ENCODE data around the gene TPGS1.

The TPGS1 gene

DNA sequence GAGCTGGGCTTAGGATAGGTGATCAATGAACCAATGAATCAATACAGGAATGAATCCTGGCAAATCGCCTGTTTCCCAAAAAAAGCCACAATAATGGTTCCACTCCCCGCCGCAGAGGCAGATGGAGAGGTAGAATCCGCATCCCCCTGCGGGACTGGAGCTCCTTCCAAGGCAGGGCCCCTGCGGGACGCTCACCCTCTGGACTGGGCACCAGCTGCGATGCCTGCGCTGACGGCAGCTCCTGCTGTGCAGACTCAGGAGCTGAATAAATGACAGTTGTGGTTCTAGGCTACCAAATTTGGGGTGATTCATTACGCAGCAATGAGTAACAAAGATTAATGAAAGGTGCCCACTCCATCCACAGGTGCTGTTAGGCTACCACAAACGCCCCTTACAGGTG, 15.4 kb downstream of the TPGS1 start:
- DNase-seq, result no peak

DNA sequence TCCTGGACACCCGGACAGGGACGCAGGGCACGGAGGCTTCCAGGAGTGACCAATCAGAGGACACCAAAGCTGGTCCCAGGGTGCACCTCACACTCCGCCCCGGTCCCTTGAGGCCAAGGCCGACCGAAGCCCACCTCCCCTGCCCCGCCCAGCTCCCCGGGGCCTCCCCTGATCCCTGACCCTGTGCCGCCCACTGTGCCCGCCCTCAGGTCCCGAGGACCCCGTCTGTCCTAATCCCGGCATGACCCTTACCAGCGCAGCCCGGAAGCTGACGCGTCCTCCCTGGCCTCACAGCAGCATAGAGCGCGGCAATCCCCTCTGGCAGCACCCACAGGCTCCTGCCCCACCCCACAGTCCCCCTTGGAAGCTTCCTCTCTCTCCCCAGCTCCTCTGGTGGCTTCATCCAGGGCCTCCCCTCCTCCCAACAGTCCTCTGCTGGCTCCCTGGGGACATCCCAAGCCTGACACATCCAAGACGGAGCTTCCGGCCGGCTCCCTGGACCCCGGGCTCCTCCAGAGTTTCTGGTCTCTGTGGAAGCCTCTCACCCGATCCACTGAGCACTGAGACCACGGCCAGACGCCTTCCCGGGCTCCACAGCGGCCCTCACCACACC, 16.9 kb downstream of the TPGS1 start:
- DNase-seq, result no peak

DNA sequence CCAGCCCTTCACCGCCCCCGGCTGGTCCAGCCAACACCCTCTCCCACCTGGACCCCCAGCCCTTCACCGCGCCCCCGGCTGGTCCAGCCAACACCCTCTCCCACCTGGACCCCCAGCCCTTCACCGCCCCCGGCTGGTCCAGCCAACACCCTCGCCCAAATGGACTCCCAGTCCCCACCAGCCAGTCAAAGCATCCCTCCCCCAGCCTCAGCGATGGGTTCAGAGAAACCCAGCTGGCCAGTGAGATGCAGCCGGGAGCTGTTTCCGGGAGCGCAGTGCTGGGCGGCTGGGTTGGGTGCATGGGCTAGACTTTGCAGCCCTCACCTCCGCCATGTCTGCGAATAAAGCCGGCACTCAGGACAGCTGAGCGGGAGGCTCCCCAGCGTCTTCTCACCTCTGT, 17.7 kb downstream of the TPGS1 start:
- no peak for DNase-seq

DNA sequence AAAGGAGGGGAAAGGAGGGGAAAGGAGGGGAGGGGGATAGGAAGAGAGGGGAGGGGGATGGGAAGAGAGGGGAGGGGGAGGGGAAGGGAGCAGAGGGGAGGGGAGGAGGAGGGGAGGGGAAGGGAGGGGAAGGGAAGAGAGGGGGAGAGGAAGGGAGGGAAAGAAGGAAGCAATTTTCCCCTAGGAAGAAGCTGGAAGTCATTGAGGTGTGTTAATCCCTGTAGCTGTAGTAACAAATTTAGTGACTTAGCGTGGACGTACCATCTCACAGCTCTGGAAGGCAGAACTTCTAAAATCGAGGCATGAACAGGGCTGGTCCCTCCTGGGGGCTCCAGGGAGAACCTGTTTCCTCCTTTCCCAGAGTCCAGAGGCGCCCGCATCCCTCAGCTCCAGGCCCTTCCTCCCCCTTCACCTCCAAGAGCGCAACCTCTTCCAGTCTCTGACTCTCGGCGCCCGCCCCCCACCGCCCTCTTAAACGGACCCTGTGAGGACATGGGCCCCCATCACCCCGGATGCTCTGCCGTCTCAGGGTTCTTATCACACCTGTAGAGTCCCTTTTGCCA, 18.6 kb downstream of the TPGS1 start:
- DNase-seq, result no peak

DNA sequence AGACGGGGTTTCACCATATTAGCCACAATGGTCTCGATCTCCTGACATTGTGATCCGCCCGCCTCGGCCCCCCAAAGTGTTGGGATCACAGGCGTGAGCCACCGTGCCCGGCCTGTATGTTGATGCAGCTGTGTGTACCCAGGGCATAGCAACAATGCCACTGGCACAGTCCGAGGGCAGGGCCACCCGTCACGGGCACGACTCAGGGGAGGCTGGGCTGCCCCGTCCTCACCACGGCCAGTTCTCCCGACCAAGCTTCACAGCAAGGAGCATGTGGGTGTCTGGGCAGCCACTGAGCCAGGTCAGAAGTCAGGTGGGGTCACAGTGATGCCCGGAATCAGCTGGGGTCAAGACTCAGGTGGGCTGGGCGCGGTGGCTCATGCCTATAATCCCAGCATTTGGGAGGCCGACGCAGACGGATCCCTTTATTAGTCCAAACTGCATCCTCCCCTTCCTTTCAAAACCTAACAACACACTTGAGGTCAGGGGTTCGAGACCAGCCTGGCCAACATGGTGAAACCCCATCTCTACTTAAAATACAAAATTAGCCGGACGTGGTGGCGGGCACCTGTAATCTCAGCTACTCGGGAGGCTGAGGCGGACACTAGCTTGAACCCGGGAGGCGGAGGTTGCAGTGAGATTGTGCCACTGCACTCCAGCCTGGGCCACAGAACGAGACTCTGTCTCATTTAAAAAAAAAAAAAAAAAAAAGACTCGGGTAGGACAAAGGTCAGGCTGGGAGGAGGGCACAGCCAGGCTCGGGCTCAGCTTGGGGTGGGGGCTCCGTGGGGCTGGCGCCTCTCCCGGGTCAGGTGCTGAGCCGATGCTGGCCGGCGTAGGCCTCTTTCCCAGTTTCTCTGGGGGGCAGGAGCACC, 23.1 kb downstream of the TPGS1 start:
- DNase-seq, result no peak

DNA sequence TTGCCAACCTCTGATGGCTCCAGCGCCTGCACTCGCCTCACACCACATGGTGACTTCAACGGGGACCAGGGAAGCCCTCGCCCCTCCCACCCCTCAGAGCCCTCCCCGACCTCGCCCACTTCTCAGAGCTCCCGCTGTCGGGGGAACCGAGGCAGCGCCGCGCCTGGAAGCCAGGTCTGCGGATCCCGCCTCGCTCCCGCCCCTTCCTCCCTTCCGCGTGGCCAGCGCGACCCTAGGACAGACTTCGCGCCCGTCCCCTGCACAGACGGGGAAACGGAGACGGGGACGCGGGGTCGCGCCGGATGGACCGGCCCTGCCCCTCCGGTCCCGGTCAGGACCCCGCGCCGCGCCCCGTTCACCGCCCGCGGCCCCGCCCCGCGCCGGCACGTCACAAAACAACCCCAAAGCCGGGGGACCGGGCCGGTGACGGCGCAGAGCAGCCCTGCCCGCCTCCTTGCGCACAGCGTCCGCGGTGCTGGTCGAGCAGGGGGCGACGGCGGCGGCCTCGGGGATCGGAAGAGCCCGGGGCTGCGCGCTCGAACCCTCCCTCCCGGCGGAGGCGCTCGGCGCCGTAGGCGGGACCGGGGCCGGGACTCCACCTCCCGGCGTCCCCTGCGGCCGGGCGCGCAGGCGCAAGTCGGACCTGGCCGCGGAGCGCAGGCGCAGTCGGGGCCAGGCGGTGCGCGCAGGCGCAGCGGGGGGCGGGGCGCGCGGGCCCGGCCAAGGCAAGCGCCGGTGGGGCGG, 23.9 kb downstream of the TPGS1 start:
- peak; percentile 80 for DNase-seq

DNA sequence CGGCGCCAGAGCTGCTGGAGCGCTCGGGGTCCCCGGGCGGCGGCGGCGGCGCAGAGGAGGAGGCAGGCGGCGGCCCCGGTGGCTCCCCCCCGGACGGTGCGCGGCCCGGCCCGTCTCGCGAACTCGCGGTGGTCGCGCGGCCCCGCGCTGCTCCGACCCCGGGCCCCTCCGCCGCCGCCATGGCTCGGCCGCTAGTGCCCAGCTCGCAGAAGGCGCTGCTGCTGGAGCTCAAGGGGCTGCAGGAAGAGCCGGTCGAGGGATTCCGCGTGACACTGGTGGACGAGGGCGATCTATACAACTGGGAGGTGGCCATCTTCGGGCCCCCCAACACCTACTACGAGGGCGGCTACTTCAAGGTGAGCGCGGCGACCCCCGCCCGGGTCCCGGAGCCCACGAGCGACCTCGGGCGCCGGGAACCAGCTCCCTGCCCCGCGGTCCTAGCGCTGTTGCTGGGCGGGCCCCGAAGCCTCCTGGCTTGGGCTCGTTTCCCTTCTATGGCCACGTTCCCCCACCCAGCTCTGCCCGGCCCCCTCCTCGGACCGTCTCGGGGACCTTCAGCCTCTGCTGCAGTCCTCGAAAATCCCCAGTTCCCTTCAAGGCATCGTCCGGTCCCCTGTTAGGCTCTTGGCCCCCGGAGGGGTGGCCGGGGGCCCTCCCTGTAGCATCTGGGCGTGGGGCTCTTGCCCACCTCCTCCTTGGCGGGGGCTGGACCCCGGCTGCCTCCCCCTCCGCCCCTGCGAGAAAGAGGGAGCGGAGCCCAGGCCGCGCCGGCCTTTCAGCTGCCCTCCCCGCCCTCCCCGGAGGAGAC, 24.7 kb downstream of the TPGS1 start, which contains the start of gene CDC34:
TSS of gene CDC34 (plus strand) at position 8 of the 808 bp plus-strand sequence. CDS start at position 180, 172 bp downstream.
- DNase-seq, result no peak

DNA sequence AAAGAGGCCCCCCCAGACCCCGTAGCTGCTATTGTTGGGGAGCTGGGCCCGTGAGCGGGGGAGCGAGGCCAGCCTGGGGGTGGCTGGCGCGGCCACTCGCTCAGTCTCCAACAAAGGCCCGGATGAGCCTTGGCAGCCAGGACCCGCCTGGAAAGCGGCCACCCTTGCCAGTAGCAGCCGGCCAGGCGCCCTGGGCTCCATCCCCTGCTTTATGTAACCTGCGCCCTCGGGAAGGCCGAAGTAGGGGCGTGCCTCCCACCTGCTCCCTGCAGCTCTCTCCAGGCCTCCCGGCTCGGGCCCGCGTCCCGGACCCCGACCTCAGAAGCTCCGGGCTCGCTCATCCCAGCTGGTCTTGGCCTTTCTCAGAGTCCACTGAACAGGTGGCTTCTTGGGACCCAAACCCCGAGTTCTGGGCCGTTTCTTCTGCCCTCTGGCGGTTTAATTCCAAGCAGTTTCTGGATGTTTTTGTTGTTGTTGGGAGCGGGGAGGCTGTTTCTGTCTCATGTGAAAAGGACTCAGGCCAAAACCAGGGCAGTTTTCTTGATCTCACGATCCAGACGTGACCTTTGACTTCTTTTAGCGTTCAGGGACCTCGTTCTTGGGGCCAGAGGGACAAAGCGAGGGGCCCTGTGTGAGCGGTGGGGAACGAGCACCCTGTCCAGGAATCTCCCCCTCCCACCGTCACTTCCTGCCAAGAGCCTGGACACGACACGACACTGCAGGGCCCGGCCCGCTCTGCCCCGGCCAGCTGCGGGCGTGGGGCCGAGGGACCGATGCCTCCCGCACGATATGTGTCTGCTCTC, 25.5 kb downstream of the TPGS1 start:
- no peak for DNase-seq

DNA sequence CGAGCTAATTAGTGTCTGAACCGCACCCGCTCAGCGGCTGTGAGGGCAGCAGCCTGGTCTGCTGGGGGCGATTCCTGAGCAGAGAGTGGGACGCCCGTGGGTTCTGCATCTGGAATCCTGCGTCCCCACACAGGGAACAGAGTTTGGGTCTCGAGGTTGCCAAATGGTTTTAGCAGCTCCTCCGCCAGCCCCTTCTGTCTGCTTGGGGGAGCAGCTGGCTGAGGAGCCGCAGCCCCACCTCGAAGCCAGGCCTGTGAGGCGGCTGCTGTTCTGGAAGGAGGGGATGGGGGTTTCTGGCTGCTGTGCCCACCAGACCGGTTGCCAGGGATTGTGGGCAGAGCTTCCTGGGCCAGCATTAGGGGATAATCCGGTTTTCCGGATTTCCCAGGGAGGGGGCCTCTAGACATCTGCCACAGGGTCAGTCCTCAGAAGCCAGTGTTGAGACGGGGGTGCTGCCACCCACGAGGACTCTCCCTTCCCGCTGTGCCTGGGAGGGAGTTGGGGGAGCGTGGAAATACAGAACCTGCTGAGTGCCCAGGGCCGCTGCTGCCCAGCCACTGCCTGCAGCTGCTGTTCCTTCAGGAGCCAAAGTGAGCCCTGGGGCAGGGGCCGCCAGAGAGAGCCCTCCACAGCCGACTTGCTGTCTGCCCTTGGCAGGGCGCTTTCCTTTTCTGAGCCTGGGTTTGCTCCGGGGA, 26.2 kb downstream of the TPGS1 start:
- no peak for DNase-seq

DNA sequence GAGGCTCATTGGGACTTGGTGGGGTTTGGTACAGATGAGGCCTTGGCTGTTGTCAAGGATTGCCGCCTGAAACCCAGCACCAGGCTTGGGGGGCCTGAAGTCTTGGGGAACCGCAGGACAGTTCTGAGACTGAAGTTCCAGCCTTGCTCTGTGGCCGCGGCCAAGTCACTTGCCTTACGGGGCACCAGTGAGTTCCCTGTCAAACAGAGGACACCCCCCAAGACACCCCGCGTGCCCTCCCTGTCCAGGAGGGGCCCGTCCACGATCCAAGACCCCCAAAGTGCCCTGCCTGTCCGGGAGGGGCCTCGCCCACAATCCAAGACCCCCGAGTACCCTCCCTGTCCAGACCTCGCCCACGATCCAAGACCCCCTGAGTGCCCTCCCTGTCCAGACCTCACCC, 26.8 kb downstream of the TPGS1 start:
- no peak for DNase-seq

DNA sequence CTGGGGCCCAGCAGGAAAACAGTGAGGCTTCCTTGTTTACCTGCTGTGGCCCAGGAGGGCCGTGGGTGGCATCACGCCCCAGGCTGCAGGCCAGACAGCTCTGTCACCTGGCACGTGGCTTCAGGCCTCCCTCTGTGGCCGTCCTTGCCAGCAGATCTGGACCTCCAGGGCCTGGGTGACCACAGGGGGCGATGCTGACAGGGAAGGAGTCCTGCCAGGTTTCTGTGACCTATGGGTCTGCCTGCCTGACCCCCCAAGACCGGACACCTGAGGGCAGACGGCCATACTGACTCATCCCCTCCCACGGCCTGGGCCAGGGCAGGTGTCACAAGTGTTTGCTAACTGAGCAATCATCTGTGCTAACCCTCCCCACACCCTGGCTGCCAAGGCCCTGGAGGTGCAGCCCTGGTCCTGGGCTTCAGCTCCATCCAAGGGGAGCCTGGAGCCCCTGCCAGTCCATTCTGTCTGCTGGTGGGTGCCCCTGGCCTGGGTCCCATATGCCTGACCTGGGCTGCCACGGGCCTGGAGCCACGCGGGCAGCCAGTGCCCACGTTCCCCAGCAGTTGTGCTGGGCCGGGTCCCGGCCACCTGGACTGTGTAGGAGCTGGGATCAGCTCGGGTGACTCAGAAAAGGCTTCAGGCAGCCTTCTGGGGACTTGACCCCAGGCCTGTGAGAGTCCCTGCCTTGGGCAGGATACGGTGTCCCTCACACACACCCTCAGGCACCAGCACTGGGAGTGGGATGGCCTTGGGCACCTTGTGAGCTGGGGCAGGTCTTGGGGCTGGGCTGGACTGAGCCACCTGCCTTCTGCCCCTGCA, 27.9 kb downstream of the TPGS1 start:
- DNase-seq, result no peak

DNA sequence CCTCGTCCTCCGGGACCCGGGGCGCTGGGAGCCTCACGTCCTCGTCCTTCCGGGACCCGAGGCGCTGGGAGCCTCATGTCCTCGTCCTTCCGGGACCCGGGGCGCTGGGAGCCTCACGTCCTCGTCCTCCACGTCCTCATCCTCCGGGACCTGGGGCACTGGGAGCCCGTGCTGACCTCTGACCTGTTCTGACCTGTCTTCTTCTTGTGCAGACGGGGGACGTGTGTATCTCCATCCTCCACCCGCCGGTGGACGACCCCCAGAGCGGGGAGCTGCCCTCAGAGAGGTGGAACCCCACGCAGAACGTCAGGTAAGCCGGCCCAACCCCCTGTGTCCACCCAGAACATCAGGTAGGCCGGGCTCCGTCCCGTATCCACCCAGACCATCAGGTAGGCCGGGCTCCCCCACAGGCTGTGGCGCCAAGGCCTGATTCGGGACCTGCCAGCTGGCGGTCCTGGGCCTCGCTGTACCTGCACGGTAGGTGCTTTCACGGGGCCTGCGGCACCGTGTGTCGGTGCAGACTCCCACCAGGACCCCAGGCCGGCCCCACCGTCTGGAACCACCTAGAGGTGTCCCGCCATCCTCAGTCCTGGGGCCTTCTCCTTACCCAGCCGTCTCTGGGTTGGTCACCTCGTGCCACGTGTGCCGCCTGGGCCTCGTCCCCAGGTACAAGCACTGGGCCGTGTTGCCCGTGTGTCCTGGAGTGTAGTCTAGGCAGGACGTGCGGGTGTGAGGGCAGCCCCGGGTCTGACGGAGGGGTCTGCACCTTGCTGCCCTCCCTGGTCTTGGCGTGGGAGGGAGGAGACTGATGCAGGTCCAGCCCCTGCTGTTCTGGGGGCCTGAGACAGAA, 29.0 kb downstream of the TPGS1 start:
- DNase-seq, result no peak

DNA sequence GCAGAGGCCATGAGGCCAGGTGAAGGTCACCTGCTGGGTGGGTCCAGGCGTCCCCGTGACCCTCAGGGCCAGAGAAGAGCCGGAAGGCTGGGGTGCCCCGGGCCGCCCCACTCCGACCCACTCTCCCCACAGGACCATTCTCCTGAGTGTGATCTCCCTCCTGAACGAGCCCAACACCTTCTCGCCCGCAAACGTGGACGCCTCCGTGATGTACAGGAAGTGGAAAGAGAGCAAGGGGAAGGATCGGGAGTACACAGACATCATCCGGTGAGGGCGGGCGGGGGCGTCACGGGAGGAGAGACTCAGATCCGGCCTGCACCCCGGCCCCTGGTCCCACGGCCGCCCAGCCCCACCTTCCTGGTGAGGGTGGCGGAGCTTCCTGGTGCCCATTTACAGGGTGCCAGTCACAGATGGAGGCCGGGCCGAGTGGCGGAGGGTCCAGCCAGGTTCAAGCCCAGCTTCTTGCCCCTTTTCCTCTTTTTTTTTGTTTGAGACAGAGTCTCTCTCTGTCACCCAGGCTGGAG, 29.6 kb downstream of the TPGS1 start:
- no peak for DNase-seq

DNA sequence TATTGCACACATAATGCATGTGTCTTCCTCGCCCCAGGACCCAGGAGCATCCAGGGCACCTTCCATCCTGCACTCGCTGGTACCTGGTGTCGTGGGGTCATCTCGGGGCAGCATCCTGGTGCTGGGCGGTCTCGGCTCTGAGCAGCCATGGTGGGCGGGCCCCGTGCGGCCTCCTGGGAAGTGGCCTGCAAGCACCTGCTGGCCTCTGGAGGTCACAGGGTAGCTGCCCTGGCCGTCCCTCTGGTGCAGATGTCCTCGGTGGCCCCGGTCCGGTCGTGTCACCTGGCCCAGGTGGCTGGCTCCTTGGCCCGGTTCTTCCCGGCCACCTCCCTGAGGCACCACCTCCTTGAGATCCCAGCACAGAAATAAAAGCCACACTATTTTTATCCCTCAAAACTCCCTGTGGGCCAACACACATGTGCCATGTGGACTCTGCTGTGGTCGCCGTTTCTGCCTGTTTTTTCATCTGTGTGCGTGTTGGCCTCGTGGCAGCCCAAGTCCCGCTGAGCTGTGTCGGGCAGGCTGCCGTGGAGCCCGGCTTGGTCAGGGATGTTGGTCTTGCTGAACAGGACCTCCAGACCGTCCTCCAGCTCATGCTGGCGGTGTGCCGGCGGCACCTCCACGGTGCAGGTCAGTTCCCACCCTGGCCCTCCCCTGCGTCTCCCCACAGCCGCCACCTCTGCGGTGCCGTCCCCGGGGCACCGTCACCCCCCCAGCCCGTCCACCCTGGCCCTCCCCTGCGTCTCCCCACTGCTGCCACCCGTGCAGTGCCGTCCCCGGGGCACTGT, 31.5 kb downstream of the TPGS1 start:
- DNase-seq, result no peak

DNA sequence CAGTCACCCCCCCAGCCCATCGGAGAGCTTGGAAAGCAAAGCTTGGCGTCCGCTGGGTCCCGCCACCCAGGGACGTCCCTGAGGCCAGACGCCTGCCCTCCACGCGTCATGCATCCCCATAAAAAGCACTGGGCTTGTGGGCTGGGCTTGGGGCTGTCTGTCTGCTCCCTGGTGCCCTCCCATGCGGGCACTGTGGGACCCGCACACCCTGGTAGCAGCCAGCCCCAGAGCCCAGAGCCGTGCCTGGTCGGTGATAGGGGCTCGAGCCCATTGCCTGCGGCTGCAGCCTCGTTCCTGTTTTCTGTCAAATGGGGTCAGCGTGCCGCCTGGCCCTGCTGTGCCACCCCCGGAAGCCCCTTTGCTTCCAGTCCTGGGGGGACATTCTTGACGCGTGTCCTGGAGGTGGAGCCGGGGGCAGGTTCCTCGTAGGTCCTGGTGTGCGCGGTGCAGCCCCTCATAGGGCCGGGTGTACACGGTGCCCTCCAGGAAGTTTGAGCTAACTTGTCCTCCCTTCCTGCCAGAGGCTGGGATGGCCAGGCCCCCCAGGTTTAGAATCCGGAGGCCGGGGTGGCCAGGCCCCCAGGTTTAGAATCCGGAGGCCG, 32.2 kb downstream of the TPGS1 start:
- DNase-seq, result no peak

DNA sequence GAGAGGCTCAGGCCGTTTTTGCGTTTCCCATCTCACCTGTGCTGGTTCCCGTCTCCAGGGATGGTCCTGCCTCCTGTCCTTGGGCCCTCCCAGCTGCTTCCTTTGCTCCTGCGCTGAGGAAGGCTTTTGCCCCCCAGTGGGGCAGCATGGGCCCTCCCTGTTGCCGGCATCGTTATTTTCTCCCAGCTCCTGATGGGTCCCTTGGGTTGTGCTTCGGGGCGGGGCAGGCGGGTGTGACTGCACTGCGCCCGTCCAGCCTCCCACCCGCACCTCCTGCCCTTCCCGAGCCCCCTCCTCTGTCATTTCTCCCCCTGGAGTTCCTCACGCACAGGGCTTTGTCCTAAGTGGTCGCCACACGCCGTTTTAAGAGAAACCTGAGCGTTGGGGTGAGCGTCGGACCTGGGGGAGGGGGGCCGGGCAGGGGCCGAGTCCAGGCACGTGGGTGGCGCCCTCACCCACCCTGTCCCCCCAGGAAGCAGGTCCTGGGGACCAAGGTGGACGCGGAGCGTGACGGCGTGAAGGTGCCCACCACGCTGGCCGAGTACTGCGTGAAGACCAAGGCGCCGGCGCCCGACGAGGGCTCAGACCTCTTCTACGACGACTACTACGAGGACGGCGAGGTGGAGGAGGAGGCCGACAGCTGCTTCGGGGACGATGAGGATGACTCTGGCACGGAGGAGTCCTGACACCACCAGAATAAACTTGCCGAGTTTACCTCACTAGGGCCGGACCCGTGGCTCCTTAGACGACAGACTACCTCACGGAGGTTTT, 33.8 kb downstream of the TPGS1 start:
- no peak for DNase-seq

DNA sequence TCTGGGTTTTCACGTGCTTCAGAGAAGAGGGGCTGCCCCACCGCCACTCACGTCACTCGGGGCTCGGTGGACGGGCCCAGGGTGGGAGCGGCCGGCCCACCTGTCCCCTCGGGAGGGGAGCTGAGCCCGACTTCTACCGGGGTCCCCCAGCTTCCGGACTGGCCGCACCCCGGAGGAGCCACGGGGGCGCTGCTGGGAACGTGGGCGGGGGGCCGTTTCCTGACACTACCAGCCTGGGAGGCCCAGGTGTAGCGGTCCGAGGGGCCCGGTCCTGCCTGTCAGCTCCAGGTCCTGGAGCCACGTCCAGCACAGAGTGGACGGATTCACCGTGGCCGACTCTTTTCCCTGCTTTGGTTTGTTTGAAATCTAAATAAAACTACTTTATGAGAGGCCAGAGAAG, 34.4 kb downstream of the TPGS1 start:
- no peak for DNase-seq

Data from activated gamma-delta T cell (primary cell).